CD14-positive monocyte (primary cell): ENCODE data around the gene THAP3. TPM values are rescaled to one million over a fixed set of nuclear protein-coding genes. Genes with fewer than 3 reads are reported as not detected.

Experiments
- DNase-seq, 3 donors: peaks; one replicate each; pipeline ENCODE4 v3.0.0-alpha.2; 2011 to 2022
- H2AFZ ChIP-seq: 2 replicates; pipeline ENCODE4 v1.6.0; 2012; ENCODE audit warnings: mild to moderate bottlenecking, low read depth, low read length, inconsistent platforms; ENCODE audit not compliant: insufficient read depth, poor library complexity, severe bottlenecking
- H3K27ac ChIP-seq, 2 donors: 1 replicate in 1 of 2; 2 replicates in 1 of 2; pipeline ENCODE4 v1.5.1; 2012 to 2013; ENCODE audit warnings: low read length in 2 of 2, control low read depth in 1 of 2, inconsistent platforms in 1 of 2, low read depth in 1 of 2, mild to moderate bottlenecking in 1 of 2
- H3K27me3 ChIP-seq, 2 donors: one replicate each; pipeline versions ENCODE4 v1.6.0 to v1.6.1; 2011 to 2013; ENCODE audit warnings: low read length in 2 of 2; ENCODE audit not compliant: control insufficient read depth in 2 of 2, insufficient read depth in 2 of 2
- H3K36me3 ChIP-seq, 2 donors: replicated peaks in 1 of 2; 1 replicate in 1 of 2; 2 replicates in 1 of 2; pipeline versions ENCODE4 v1.5.1 to v1.6.1; 2012 to 2013; ENCODE audit warnings: low read length in 2 of 2, control low read depth in 1 of 2, inconsistent platforms in 1 of 2, mild to moderate bottlenecking in 1 of 2; ENCODE audit not compliant: insufficient read depth in 2 of 2, control insufficient read depth in 1 of 2
- H3K4me1 ChIP-seq, 2 donors: 1 replicate in 1 of 2; 2 replicates in 1 of 2; pipeline versions ENCODE4 v1.5.1 to v1.6.1; 2012 to 2013; ENCODE audit warnings: low read length in 2 of 2, control low read depth in 1 of 2, inconsistent platforms in 1 of 2, mild to moderate bottlenecking in 1 of 2, moderate library complexity in 1 of 2; ENCODE audit not compliant: insufficient read depth in 2 of 2, control insufficient read depth in 1 of 2
- H3K4me2 ChIP-seq: replicated peaks from 2 replicates; pipeline ENCODE3; 2012; ENCODE audit warnings: low read length, moderate library complexity, mild to moderate bottlenecking; ENCODE audit not compliant: poor library complexity, severe bottlenecking; ENCODE audit errors: extremely low read depth
- H3K4me3 ChIP-seq, 3 experiments: fragments of 200-600 bp in 1 of 3; sonication (generic) in 1 of 3; replicated peaks in 1 of 3; 1 replicate in 2 of 3; 2 replicates in 1 of 3; pipeline ENCODE4 v1.5.1; 2011 to 2013; ENCODE audit warnings: low read length in 3 of 3, mild to moderate bottlenecking in 3 of 3, control low read depth in 2 of 3, low read depth in 2 of 3, inconsistent platforms in 1 of 3, moderate library complexity in 1 of 3
- H3K79me2 ChIP-seq: 2 replicates; pipeline ENCODE4 v1.6.0; 2012; ENCODE audit warnings: mild to moderate bottlenecking, control low read depth, inconsistent platforms, low read length, moderate library complexity; ENCODE audit not compliant: insufficient read depth
- H3K9ac ChIP-seq: 2 replicates; pipeline ENCODE4 v1.6.0; 2017; ENCODE audit warnings: low read length, mild to moderate bottlenecking; ENCODE audit not compliant: insufficient read depth, poor library complexity, severe bottlenecking
- H3K9me3 ChIP-seq, 2 donors: replicated peaks in 1 of 2; 1 replicate in 1 of 2; 2 replicates in 1 of 2; pipeline versions ENCODE4 v1.5.1 to v1.6.1; 2012 to 2013; ENCODE audit warnings: low read length in 2 of 2, control low read depth in 1 of 2; ENCODE audit not compliant: control insufficient read depth in 1 of 2, insufficient read depth in 1 of 2
- H4K20me1 ChIP-seq: 2 replicates; pipeline ENCODE4 v1.6.0; 2012; ENCODE audit warnings: mild to moderate bottlenecking, low read length, control low read depth, moderate library complexity; ENCODE audit not compliant: insufficient read depth
- H3K27ac Mint-ChIP-seq, 7 donors: one replicate each; pipeline ENCODE4 v1.8.0; 2020; ENCODE audit warnings: mild to moderate bottlenecking in 7 of 7, mixed read lengths in 7 of 7, moderate library complexity in 6 of 7, inconsistent platforms in 2 of 7
- H3K27me3 Mint-ChIP-seq, 3 donors: one replicate each; pipeline ENCODE4 v1.8.0; 2021 to 2022; ENCODE audit warnings: low read depth in 3 of 3, mild to moderate bottlenecking in 3 of 3, mixed read lengths in 3 of 3, moderate library complexity in 3 of 3, inconsistent platforms in 1 of 3
- H3K36me3 Mint-ChIP-seq, 2 donors: one replicate each; pipeline ENCODE4 v1.8.0; 2020; ENCODE audit warnings: mixed read lengths in 2 of 2, inconsistent platforms in 1 of 2, mild to moderate bottlenecking in 1 of 2
- H3K4me1 Mint-ChIP-seq: one replicate; pipeline ENCODE4 v1.8.0; 2020; ENCODE audit warnings: mild to moderate bottlenecking, mixed read lengths
- H3K4me3 Mint-ChIP-seq, 2 donors: one replicate each; pipeline ENCODE4 v1.8.0; 2020; ENCODE audit warnings: mild to moderate bottlenecking in 2 of 2, mixed read lengths in 2 of 2, moderate library complexity in 1 of 2
- H3K9me3 Mint-ChIP-seq, 7 donors: one replicate each; pipeline ENCODE4 v1.8.0; 2020 to 2022; ENCODE audit warnings: mixed read lengths in 7 of 7, mild to moderate bottlenecking in 6 of 7, moderate library complexity in 6 of 7, inconsistent platforms in 2 of 7
- CTCF ChIP-seq: fragments of 200-600 bp; IDR thresholded peaks from one replicate; pipeline ENCODE4 v1.8.0; 2022; ENCODE audit warnings: antibody characterized with exemption, mild to moderate bottlenecking
- WGBS: methylation state at CpG from one replicate; pipeline ENCODE4 v1.1.5; 2013; ENCODE audit warnings: missing lambda C conversion rate; ENCODE audit not compliant: insufficient coverage; 5-methylcytosine and 5-hydroxymethylcytosine counted together
- intact Hi-C, 2 donors: fragments of 100-400 bp; cut with micrococcal nuclease; formaldehyde crosslinking; loops; one replicate each; pipeline versions ENCODE4 v1.15.0 to v1.15.1; 2023
- polyA plus RNA-seq, 3 donors: library from polyadenylated mRNA; depleted of rRNA in 1 of 3; unstranded in 2 of 3; stranded (reverse) in 1 of 3; fragments of 300-500 nt in 2 of 3; fragments of >200 nt in 1 of 3; fragmentation: Illumina TruSeq in 2 of 3; gene quantifications; 1 replicate in 2 of 3; 2 replicates in 1 of 3; pipeline ENCODE4 v1.2.3, GENCODE V29; 2012 to 2021

Gene THAP3
- polyA plus RNA-seq, 3 donors = 10.3 to 12.8 (median 10.3) TPM

- no peak overlapping the region for H3K27ac ChIP-seq
- no peaks in the 10 kb centered on the region for H3K27me3 ChIP-seq
- Mint-ChIP-seq H3K27ac (no peak overlapping the region), H3K27me3 (peaks cover 0 to 2% (median 2%) of the 10 kb centered on the region in 3 donors), H3K4me3 (no peak overlapping the region), H3K9me3 (no peaks in the 10 kb centered on the region), H3K4me1 (no peaks in the 10 kb centered on the region), H3K36me3 (peaks cover 51 to 81% of the 10 kb centered on the region in 2 donors)
- no peak for TF ChIP-seq CTCF
- H4K20me1 ChIP-seq = no peaks in the 10 kb centered on the region
- no peaks in the 10 kb centered on the region for H3K9me3 ChIP-seq
- DNase-seq = no peak
- H3K4me2 ChIP-seq = no peak overlapping the region
- intact Hi-C loops = no loop called here
- no peaks in the 10 kb centered on the region for H3K79me2 ChIP-seq
- H3K9ac ChIP-seq = no peak overlapping the region
- H3K4me3 ChIP-seq = no peak overlapping the region
- H3K4me1 ChIP-seq = no peaks in the 10 kb centered on the region
- H2AFZ ChIP-seq = no peak overlapping the region
- H3K36me3 ChIP-seq = peaks cover 30 to 61% of the 10 kb centered on the region in 2 donors
- 100% methylated on average over 1 of the region's 9 CpGs for WGBS
Measured at GRCh38 chr1:6668503-6668902, 43.8 kb downstream of the THAP3 start.

- Histone ChIP-seq H3K36me3 (peaks cover 34 to 66% of the 10 kb centered on the region in 2 donors), H3K4me1 (no peaks in the 10 kb centered on the region), H3K4me2 (no peak overlapping the region), H3K27me3 (no peaks in the 10 kb centered on the region), H3K79me2 (no peaks in the 10 kb centered on the region), H3K27ac (no peak overlapping the region), H2AFZ (no peak overlapping the region), H4K20me1 (no peaks in the 10 kb centered on the region), H3K9me3 (no peaks in the 10 kb centered on the region), H3K4me3 (no peak overlapping the region), H3K9ac (no peak overlapping the region)
- WGBS = 100% methylated on average over 1 of the region's 2 CpGs
- no peak for TF ChIP-seq CTCF
- Mint-ChIP-seq H3K4me3 (no peak overlapping the region), H3K4me1 (no peaks in the 10 kb centered on the region), H3K36me3 (peaks cover 47 to 78% of the 10 kb centered on the region in 2 donors), H3K27ac (no peak overlapping the region), H3K9me3 (no peaks in the 10 kb centered on the region), H3K27me3 (peaks cover 0 to under 1% (median 0%) of the 10 kb centered on the region in 3 donors)
- no peak for DNase-seq
- intact Hi-C loops = no loop called here
Measured at GRCh38 chr1:6672558-6672957, 47.9 kb downstream of the THAP3 start.
